Activated naive CD4-positive, alpha-beta T cell treated with anti-CD3 and anti-CD28 coated beads, Interleukin-2, amount 50 U/mL, for 24 hours (primary cell): ENCODE results near the gene CHD5.

Experiments used
- H3K27ac Mint-ChIP-seq: one replicate; pipeline ENCODE4 v1.8.0; 2021; ENCODE audit warnings: mild to moderate bottlenecking, mixed read lengths
- H3K27me3 Mint-ChIP-seq: one replicate; pipeline ENCODE4 v1.8.0; 2021; ENCODE audit warnings: mixed read lengths
- H3K36me3 Mint-ChIP-seq: one replicate; pipeline ENCODE4 v1.8.0; 2021; ENCODE audit warnings: mixed read lengths
- H3K4me1 Mint-ChIP-seq: one replicate; pipeline ENCODE4 v1.8.0; 2021; ENCODE audit warnings: mixed read lengths
- H3K4me3 Mint-ChIP-seq: one replicate; pipeline ENCODE4 v1.8.0; 2021; ENCODE audit warnings: mild to moderate bottlenecking, mixed read lengths
- H3K9me3 Mint-ChIP-seq: one replicate; pipeline ENCODE4 v1.8.0; 2021; ENCODE audit warnings: mixed read lengths

The CHD5 gene

DNA sequence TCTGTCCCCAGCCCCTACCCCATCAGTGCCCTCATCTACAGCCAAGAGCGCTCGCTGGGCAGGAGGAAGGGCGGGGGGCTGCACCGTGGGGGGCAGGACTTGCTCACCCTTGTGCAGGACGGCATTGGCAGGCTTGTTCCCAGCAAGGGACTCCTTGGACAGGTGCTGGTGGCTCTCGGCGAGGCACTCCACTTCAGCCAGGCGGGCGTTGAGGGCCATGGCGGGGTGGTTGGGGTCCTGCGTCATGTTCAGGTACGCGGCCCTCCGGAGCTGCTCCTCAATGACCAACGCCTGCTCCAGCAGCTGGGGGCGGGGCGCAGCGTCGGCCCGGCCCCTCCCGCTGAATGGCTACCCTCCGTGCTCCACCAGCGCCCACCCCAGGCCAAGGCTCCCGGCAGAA is 70.4 kb downstream of the CHD5 start:
- no peaks in the 10 kb centered on the region for H3K9me3 Mint-ChIP-seq
- no peaks in the 10 kb centered on the region for H3K4me1 Mint-ChIP-seq
- H3K27ac Mint-ChIP-seq = no peak overlapping the region
- no peaks in the 10 kb centered on the region for H3K36me3 Mint-ChIP-seq
- H3K4me3 Mint-ChIP-seq = no peak overlapping the region
- H3K27me3 Mint-ChIP-seq = peaks cover 11% of the 10 kb centered on the region

DNA sequence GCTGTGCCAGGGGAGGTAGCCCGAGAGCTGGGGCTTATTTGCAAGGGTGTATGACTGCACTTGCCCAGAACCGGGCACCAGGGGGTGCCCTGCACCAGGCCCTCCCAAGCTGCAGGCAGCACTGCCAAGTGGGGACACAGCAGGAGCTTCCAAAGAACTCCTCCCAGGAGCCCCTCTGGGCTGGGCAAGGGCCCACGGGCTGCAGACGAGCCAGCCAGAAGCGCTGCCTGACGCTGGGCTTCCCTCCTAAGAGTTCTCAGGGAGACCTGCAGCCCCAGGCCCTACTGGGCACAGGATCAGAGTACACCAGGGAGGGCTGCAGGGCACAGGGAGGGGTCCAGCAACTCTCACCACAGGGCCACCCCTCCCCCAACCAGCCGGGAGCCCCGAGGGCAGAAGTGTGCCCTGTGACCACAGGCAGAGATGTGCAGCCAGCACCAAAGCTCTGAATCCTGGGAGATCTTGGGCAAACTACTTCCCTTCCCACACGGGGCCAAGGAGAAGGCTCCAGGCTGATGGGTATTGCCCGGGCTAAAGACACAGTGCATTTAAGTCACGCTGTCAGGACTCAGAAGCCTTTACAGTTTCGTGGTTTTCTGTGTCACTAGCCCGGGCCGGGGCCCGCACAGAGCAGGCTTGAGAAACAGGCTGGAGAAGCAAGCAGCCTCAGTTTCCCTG is 71.0 kb downstream of the CHD5 start:
- Mint-ChIP-seq H3K36me3 (no peaks in the 10 kb centered on the region), H3K9me3 (no peaks in the 10 kb centered on the region)

GRCh38 chr1:6108476-6108875 is 71.6 kb downstream of the CHD5 start:
- Mint-ChIP-seq H3K4me1 (no peaks in the 10 kb centered on the region), H3K9me3 (no peaks in the 10 kb centered on the region), H3K4me3 (no peak overlapping the region), H3K36me3 (no peaks in the 10 kb centered on the region), H3K27me3 (peaks cover 11% of the 10 kb centered on the region), H3K27ac (no peak overlapping the region)

More for the DNA sequence above, 71.0 kb downstream of the CHD5 start:
- Mint-ChIP-seq H3K4me3 (no peak overlapping the region), H3K27ac (no peak overlapping the region), H3K4me1 (no peaks in the 10 kb centered on the region), H3K27me3 (peaks cover 11% of the 10 kb centered on the region)

- Mint-ChIP-seq H3K4me1 (no peaks in the 10 kb centered on the region), H3K27ac (no peak overlapping the region)
Measured at GRCh38 chr1:6107409-6108356, 72.4 kb downstream of the CHD5 start.

DNA sequence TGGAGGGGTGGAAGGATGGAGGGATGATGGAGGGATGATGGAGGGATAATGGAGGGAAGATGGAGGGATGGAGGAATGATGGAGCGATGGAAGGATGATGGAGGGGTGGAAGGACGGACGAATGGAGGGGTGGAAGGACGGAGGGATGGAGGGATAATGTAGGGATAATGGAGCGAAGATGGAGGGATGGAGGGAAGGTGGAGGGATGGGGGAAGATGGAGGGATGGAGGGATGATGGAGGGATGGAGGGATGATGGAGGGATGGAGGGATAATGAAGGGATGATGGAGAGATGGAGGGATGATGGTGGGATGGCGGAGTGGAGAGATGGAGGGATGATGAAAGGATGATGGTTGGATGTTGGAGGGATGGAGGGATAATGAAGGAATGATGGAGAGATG is 73.1 kb downstream of the CHD5 start:
- H3K4me1 Mint-ChIP-seq = no peaks in the 10 kb centered on the region

More at GRCh38 chr1:6107409-6108356, 72.4 kb downstream of the CHD5 start:
- no peak overlapping the region for H3K4me3 Mint-ChIP-seq
- H3K9me3 Mint-ChIP-seq = no peaks in the 10 kb centered on the region
- H3K27me3 Mint-ChIP-seq = peaks cover 11% of the 10 kb centered on the region
- no peaks in the 10 kb centered on the region for H3K36me3 Mint-ChIP-seq

GRCh38 chr1:6106321-6106731 is 73.8 kb downstream of the CHD5 start:
- Mint-ChIP-seq H3K36me3 (no peaks in the 10 kb centered on the region), H3K9me3 (no peaks in the 10 kb centered on the region), H3K4me3 (no peak overlapping the region), H3K27me3 (peaks cover 11% of the 10 kb centered on the region), H3K27ac (no peak overlapping the region), H3K4me1 (no peaks in the 10 kb centered on the region)

More for the DNA sequence above, 73.1 kb downstream of the CHD5 start:
- Mint-ChIP-seq H3K4me3 (no peak overlapping the region), H3K36me3 (no peaks in the 10 kb centered on the region), H3K27ac (no peak overlapping the region), H3K27me3 (peaks cover 11% of the 10 kb centered on the region), H3K9me3 (no peaks in the 10 kb centered on the region)

DNA sequence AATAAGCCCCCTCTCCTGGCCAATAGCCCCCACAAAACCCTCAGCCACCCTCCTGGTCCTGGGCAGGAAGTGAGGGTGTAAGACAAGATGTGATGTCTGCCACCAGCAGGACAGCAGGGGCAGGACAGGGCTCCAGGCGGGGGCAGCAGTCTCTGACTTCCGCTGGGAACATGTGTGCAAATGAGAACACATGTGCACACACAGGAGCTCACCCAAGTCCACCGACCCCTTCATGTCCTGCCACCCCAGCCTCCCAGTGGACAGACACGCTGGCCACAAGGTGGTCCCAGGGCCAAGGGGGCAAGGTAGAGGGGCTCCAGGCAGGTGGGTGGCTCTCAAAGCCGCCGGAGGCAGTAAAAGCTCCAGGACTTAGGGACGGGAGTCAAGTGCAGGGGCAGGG is 74.4 kb downstream of the CHD5 start:
- Mint-ChIP-seq H3K4me3 (no peak overlapping the region), H3K27me3 (peaks cover 11% of the 10 kb centered on the region), H3K4me1 (no peaks in the 10 kb centered on the region), H3K27ac (no peak overlapping the region), H3K9me3 (no peaks in the 10 kb centered on the region), H3K36me3 (no peaks in the 10 kb centered on the region)

- Mint-ChIP-seq H3K27me3 (peaks cover 11% of the 10 kb centered on the region), H3K9me3 (no peaks in the 10 kb centered on the region), H3K4me1 (no peaks in the 10 kb centered on the region), H3K4me3 (no peak overlapping the region), H3K36me3 (no peaks in the 10 kb centered on the region), H3K27ac (no peak overlapping the region)
Measured at GRCh38 chr1:6105218-6105679, 74.9 kb downstream of the CHD5 start.

- Mint-ChIP-seq H3K27me3 (peaks cover 9% of the 10 kb centered on the region), H3K4me3 (no peak overlapping the region), H3K9me3 (no peaks in the 10 kb centered on the region), H3K4me1 (no peaks in the 10 kb centered on the region), H3K27ac (no peak overlapping the region), H3K36me3 (no peaks in the 10 kb centered on the region)
Measured at GRCh38 chr1:6104631-6105030, 75.5 kb downstream of the CHD5 start.

- H3K9me3 Mint-ChIP-seq = no peaks in the 10 kb centered on the region
- no peaks in the 10 kb centered on the region for H3K36me3 Mint-ChIP-seq
- H3K27me3 Mint-ChIP-seq = peaks cover 9% of the 10 kb centered on the region
- H3K27ac Mint-ChIP-seq = no peak overlapping the region
- no peak overlapping the region for H3K4me3 Mint-ChIP-seq
- H3K4me1 Mint-ChIP-seq = no peaks in the 10 kb centered on the region
Measured at GRCh38 chr1:6103854-6104530, 76.1 kb downstream of the CHD5 start.

DNA sequence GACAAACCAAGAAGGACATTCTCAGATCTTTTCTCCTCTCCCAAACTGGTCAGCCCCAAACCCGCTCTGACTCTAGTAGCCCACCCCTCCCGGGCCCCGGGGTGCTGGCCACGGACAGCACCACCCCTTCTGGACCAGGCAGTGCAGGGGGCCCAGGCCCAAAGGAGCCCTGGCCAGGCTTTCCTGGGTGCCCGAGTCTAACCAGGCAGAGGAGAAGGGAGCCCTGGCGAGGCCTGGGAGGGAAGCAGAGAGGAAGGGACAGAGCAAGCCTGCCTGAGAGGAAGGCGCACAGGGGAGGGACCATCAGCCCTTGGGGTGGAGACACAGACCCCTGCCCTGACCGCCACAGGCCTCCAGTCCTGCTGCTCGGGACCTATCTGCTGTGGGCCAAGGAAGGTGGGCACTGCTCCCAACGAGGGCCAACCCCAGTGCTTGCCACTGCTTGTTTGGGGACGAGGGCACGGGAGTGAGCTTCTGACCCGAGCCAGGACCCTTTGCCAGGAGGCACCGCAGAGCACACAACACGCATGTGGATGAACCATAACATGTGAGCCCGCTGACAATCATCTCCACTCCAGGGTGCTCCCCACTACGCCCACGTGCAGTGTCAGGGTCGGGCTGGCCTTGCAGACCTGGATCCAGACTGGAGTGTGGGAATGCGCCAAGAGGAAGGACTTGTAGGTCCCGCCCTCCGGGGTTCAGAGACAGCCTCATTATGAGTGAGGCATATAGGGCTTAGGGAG is 76.8 kb downstream of the CHD5 start:
- no peak overlapping the region for H3K27ac Mint-ChIP-seq
- H3K36me3 Mint-ChIP-seq = no peaks in the 10 kb centered on the region
- H3K9me3 Mint-ChIP-seq = no peaks in the 10 kb centered on the region
- H3K4me3 Mint-ChIP-seq = no peak overlapping the region
- H3K4me1 Mint-ChIP-seq = no peaks in the 10 kb centered on the region
- peaks cover 6% of the 10 kb centered on the region for H3K27me3 Mint-ChIP-seq

GRCh38 chr1:6102532-6102845 is 77.6 kb downstream of the CHD5 start:
- Mint-ChIP-seq H3K4me3 (no peak overlapping the region), H3K27me3 (peaks cover under 1% of the 10 kb centered on the region), H3K36me3 (no peaks in the 10 kb centered on the region), H3K27ac (no peak overlapping the region), H3K4me1 (no peaks in the 10 kb centered on the region), H3K9me3 (no peaks in the 10 kb centered on the region)

GRCh38 chr1:6101826-6102531 is 78.1 kb downstream of the CHD5 start:
- H3K36me3 Mint-ChIP-seq = no peaks in the 10 kb centered on the region

GRCh38 chr1:6100861-6101783 is 79.0 kb downstream of the CHD5 start:
- H3K27ac Mint-ChIP-seq = no peak overlapping the region
- H3K4me3 Mint-ChIP-seq = no peak overlapping the region
- no peaks in the 10 kb centered on the region for H3K36me3 Mint-ChIP-seq
- H3K27me3 Mint-ChIP-seq = no peaks in the 10 kb centered on the region
- no peaks in the 10 kb centered on the region for H3K9me3 Mint-ChIP-seq
- no peaks in the 10 kb centered on the region for H3K4me1 Mint-ChIP-seq

More at GRCh38 chr1:6101826-6102531, 78.1 kb downstream of the CHD5 start:
- Mint-ChIP-seq H3K4me1 (no peaks in the 10 kb centered on the region), H3K27me3 (no peaks in the 10 kb centered on the region), H3K27ac (no peak overlapping the region), H3K9me3 (no peaks in the 10 kb centered on the region), H3K4me3 (no peak overlapping the region)
